ENCODE results near the gene ALOX5AP. TPM values are rescaled to one million over a fixed set of nuclear protein-coding genes. Genes with fewer than 3 reads are reported as not detected.

ALOX5AP gene
- total and polyA plus RNA-seq, 9 of the 15 experiments (the other 6 are each of a cell fraction or from before 2014, with no cell fraction given), result 0.31 TPM; not detected in 8

GRCh38 chr13:30711837-30712236, 23.5 kb upstream of the ALOX5AP start:
- no peak overlapping the region for H2AFZ ChIP-seq (ENCODE audit: low read depth, low read length)
- H3K4me2 ChIP-seq (ENCODE audit: insufficient read depth, low read length), result no peak overlapping the region
- POLR2A ChIA-PET, result no interaction called here
- FAIRE-seq (no peak), DNase-seq (ENCODE audit: extremely low read depth in 1 of 4, low spot score in 3 of 4) (no peak), ATAC-seq (no peak)
- H3K9me3 ChIP-seq (replicated peaks; ENCODE audit: control insufficient read depth, insufficient read depth, low read depth, low read length), result no peaks in the 10 kb centered on the region
- H3K9me1 ChIP-seq (ENCODE audit: control insufficient read depth, insufficient read depth, low read length), result no peaks in the 10 kb centered on the region
- no peak overlapping the region for H3K4me3 ChIP-seq
- H3K4me1 ChIP-seq (replicated peaks in 1 of 2; ENCODE audit: control insufficient read depth in 2 of 2, insufficient read depth in 2 of 2, low read length in 2 of 2), result no peaks in the 10 kb centered on the region
- 4% methylated on average over 6 of the region's 6 CpGs for WGBS (ENCODE audit: insufficient coverage, low coverage, missing lambda C conversion rate)
- peaks cover 0 to 12% of the 10 kb centered on the region in 2 experiments; a peak in 2 of 5 replicates for H3K27me3 ChIP-seq (ENCODE audit: control insufficient read depth in 2 of 2, insufficient read depth in 2 of 2, low read length in 2 of 2)
- H3K36me3 ChIP-seq (ENCODE audit: control insufficient read depth, insufficient read depth, low read length), result no peaks in the 10 kb centered on the region
- intact Hi-C loops (cut with micrococcal nuclease) (no loop called here), in situ Hi-C loops (cut with MboI) (no loop called here)
- H3K27ac ChIP-seq (ENCODE audit: extremely low read depth, low read depth, low read length), result no peak overlapping the region
- no peaks in the 10 kb centered on the region for H4K20me1 ChIP-seq (replicated peaks; ENCODE audit: control insufficient read depth, insufficient read depth, low read length)
- BruUV-seq (replicated peaks), result no TSS peak
- CTCF ChIA-PET (ENCODE audit: low intra/inter-chr PET ratio), result no interaction called here
- H3K79me2 ChIP-seq (ENCODE audit: control insufficient read depth, insufficient read depth, low read length), result no peaks in the 10 kb centered on the region
- no peak overlapping the region for H3K9ac ChIP-seq (ENCODE audit: insufficient read depth in 1 of 2, low read depth in 2 of 2, low read length in 2 of 2)
- TF ChIP-seq TCF15 (CRISPR knock-in tag; IDR thresholded peaks at IDR 0.05) (no peak), POLR3G (IDR thresholded peaks at IDR 0.05; ENCODE audit: extremely low read depth, insufficient read length, insufficient replicate concordance) (no peak), POLR2AphosphoS2 (IDR thresholded peaks at IDR 0.05; ENCODE audit: low read length) (no peak), FOXM1 (IDR thresholded peaks at IDR 0.05; ENCODE audit: low read depth) (no peak), FOXM1 (CRISPR knock-in tag; IDR thresholded peaks at IDR 0.05; ENCODE audit: low read depth) (no peak), KLF6 (CRISPR knock-in tag; IDR thresholded peaks at IDR 0.05; ENCODE audit: borderline replicate concordance) (no peak), ZNF311 (CRISPR knock-in tag; IDR thresholded peaks at IDR 0.05) (no peak), KDM4B (IDR thresholded peaks at IDR 0.05; ENCODE audit: borderline replicate concordance in 2 of 2, low read depth in 1 of 2) (no peak), NCOR1 (IDR thresholded peaks at IDR 0.05) (no peak), POLR2B (IDR thresholded peaks at IDR 0.05; ENCODE audit: low read depth, partially characterized antibody) (no peak), ZBTB49 (CRISPR knock-in tag; IDR thresholded peaks at IDR 0.05; ENCODE audit: borderline replicate concordance) (no peak), ELK1 (CRISPR knock-in tag; IDR thresholded peaks at IDR 0.05) (no peak), DPF2 (IDR thresholded peaks at IDR 0.05) (no peak), FOXK1 (CRISPR knock-in tag; IDR thresholded peaks at IDR 0.05; ENCODE audit: borderline replicate concordance) (no peak), ESRRB (CRISPR knock-in tag; IDR thresholded peaks at IDR 0.05; ENCODE audit: borderline replicate concordance) (no peak), SMAD1 (IDR thresholded peaks at IDR 0.05; ENCODE audit: low read depth, low read length, partially characterized antibody) (no peak), ZBTB2 (IDR thresholded peaks at IDR 0.05) (no peak), MAFK (IDR thresholded peaks at IDR 0.05; ENCODE audit: low read length) (no peak), ESRRA (IDR thresholded peaks at IDR 0.05; ENCODE audit: borderline replicate concordance, low read depth) (no peak)

Measured in K562 (cell line).